H1 (cell line): ENCODE results near the gene MOB2.

Source experiments
- CBX5 ChIP-seq: fragments of 300-800, 300-1000 bp; sonication (generic); IDR thresholded peaks from 2 replicates; pipeline ENCODE4 v1.7.1; 2016; ENCODE audit warnings: antibody characterized with exemption, low read length, low read depth
- CHD2 ChIP-seq: IDR thresholded peaks from 2 replicates; pipeline ENCODE4 v1.6.1; 2012; ENCODE audit warnings: low read length, improper control_type of control experiment
- CREB1 ChIP-seq: IDR thresholded peaks from 2 replicates; pipeline ENCODE4 v1.6.1; 2012; ENCODE audit warnings: inconsistent platforms
- CTCF ChIP-seq, 3 experiments: IDR thresholded peaks; 1 replicate in 2 of 3; 2 replicates in 1 of 3; pipeline versions ENCODE4 v1.5.1 to v1.6.1; 2011; ENCODE audit warnings: low read length in 3 of 3, mild to moderate bottlenecking in 3 of 3, inconsistent platforms in 2 of 3, low read depth in 1 of 3, moderate library complexity in 1 of 3; ENCODE audit not compliant: insufficient read depth in 1 of 3; ENCODE audit errors: control extremely low read depth in 1 of 3
- EP300 ChIP-seq, 2 experiments: IDR thresholded peaks; 1 replicate in 1 of 2; 2 replicates in 1 of 2; pipeline ENCODE4 v1.6.1; 2011 to 2012; ENCODE audit warnings: low read depth in 2 of 2, low read length in 2 of 2, mild to moderate bottlenecking in 2 of 2, borderline replicate concordance in 1 of 2, inconsistent platforms in 1 of 2, moderate library complexity in 1 of 2
- JUN ChIP-seq: IDR thresholded peaks from 2 replicates; pipeline ENCODE4 v1.6.1; 2011; ENCODE audit warnings: low read depth, mild to moderate bottlenecking, improper control_type of control experiment, low read length
- POLR2A ChIP-seq, 2 experiments: IDR thresholded peaks; 1 replicate in 1 of 2; 2 replicates in 1 of 2; pipeline ENCODE4 v1.6.1; 2011; ENCODE audit warnings: low read depth in 2 of 2, low read length in 2 of 2, mild to moderate bottlenecking in 2 of 2; ENCODE audit errors: control extremely low read depth in 1 of 2
- POLR2AphosphoS5 ChIP-seq: IDR thresholded peaks from 2 replicates; pipeline ENCODE4 v1.6.1; 2011; ENCODE audit warnings: low read depth, low read length
- YY1 ChIP-seq: IDR thresholded peaks from 2 replicates; pipeline ENCODE4 v1.6.1; 2011; ENCODE audit warnings: low read depth, mild to moderate bottlenecking, low read length
- TF ChIP-seq, protein P1 (sequence below): fragments of 300-600 bp; sonication (generic); IDR thresholded peaks from 2 replicates; pipeline ENCODE4 v1.7.1; 2012; ENCODE audit warnings: low read length, moderate library complexity, mild to moderate bottlenecking, inconsistent platforms; ENCODE audit not compliant: insufficient replicate concordance
- TF ChIP-seq, protein P2 (sequence below): IDR thresholded peaks from 2 replicates; pipeline ENCODE4 v1.6.1; 2012; ENCODE audit warnings: inconsistent platforms

GRCh38 chr11:1520663-1521267 is 34.2 kb upstream of the MOB2 start:
- TF ChIP-seq CTCF (IDR thresholded peaks at IDR 0.05; ENCODE audit: control extremely low read depth in 1 of 3, insufficient read depth in 1 of 3, low read depth in 1 of 3, low read length in 3 of 3): no peak
- no peak for TF ChIP-seq POLR2AphosphoS5
- TF ChIP-seq POLR2A (IDR thresholded peaks at IDR 0.05; ENCODE audit: control extremely low read depth in 1 of 2, low read depth in 2 of 2, low read length in 2 of 2): no peak
- TF ChIP-seq, protein P1, sequence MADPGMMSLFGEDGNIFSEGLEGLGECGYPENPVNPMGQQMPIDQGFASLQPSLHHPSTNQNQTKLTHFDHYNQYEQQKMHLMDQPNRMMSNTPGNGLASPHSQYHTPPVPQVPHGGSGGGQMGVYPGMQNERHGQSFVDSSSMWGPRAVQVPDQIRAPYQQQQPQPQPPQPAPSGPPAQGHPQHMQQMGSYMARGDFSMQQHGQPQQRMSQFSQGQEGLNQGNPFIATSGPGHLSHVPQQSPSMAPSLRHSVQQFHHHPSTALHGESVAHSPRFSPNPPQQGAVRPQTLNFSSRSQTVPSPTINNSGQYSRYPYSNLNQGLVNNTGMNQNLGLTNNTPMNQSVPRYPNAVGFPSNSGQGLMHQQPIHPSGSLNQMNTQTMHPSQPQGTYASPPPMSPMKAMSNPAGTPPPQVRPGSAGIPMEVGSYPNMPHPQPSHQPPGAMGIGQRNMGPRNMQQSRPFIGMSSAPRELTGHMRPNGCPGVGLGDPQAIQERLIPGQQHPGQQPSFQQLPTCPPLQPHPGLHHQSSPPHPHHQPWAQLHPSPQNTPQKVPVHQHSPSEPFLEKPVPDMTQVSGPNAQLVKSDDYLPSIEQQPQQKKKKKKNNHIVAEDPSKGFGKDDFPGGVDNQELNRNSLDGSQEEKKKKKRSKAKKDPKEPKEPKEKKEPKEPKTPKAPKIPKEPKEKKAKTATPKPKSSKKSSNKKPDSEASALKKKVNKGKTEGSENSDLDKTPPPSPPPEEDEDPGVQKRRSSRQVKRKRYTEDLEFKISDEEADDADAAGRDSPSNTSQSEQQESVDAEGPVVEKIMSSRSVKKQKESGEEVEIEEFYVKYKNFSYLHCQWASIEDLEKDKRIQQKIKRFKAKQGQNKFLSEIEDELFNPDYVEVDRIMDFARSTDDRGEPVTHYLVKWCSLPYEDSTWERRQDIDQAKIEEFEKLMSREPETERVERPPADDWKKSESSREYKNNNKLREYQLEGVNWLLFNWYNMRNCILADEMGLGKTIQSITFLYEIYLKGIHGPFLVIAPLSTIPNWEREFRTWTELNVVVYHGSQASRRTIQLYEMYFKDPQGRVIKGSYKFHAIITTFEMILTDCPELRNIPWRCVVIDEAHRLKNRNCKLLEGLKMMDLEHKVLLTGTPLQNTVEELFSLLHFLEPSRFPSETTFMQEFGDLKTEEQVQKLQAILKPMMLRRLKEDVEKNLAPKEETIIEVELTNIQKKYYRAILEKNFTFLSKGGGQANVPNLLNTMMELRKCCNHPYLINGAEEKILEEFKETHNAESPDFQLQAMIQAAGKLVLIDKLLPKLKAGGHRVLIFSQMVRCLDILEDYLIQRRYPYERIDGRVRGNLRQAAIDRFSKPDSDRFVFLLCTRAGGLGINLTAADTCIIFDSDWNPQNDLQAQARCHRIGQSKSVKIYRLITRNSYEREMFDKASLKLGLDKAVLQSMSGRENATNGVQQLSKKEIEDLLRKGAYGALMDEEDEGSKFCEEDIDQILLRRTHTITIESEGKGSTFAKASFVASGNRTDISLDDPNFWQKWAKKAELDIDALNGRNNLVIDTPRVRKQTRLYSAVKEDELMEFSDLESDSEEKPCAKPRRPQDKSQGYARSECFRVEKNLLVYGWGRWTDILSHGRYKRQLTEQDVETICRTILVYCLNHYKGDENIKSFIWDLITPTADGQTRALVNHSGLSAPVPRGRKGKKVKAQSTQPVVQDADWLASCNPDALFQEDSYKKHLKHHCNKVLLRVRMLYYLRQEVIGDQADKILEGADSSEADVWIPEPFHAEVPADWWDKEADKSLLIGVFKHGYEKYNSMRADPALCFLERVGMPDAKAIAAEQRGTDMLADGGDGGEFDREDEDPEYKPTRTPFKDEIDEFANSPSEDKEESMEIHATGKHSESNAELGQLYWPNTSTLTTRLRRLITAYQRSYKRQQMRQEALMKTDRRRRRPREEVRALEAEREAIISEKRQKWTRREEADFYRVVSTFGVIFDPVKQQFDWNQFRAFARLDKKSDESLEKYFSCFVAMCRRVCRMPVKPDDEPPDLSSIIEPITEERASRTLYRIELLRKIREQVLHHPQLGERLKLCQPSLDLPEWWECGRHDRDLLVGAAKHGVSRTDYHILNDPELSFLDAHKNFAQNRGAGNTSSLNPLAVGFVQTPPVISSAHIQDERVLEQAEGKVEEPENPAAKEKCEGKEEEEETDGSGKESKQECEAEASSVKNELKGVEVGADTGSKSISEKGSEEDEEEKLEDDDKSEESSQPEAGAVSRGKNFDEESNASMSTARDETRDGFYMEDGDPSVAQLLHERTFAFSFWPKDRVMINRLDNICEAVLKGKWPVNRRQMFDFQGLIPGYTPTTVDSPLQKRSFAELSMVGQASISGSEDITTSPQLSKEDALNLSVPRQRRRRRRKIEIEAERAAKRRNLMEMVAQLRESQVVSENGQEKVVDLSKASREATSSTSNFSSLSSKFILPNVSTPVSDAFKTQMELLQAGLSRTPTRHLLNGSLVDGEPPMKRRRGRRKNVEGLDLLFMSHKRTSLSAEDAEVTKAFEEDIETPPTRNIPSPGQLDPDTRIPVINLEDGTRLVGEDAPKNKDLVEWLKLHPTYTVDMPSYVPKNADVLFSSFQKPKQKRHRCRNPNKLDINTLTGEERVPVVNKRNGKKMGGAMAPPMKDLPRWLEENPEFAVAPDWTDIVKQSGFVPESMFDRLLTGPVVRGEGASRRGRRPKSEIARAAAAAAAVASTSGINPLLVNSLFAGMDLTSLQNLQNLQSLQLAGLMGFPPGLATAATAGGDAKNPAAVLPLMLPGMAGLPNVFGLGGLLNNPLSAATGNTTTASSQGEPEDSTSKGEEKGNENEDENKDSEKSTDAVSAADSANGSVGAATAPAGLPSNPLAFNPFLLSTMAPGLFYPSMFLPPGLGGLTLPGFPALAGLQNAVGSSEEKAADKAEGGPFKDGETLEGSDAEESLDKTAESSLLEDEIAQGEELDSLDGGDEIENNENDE: no peak
- TF ChIP-seq CHD2: no peak
- no peak for TF ChIP-seq CBX5
- no peak for TF ChIP-seq YY1
- TF ChIP-seq EP300 (IDR thresholded peaks at IDR 0.05; ENCODE audit: borderline replicate concordance in 1 of 2, low read depth in 2 of 2, low read length in 2 of 2): no peak
- no peak for TF ChIP-seq CREB1
- no peak for TF ChIP-seq JUN
- TF ChIP-seq, protein P2, sequence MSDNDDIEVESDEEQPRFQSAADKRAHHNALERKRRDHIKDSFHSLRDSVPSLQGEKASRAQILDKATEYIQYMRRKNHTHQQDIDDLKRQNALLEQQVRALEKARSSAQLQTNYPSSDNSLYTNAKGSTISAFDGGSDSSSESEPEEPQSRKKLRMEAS: no peak
